ENCODE data around the gene FAM20C.

FAM20C gene

GRCh38 chr7:254337-255037 lies 62.1 kb downstream of the FAM20C start:
- Histone ChIP-seq H2AFZ (ENCODE audit: low read depth) (no peak overlapping the region), H3K4me3 (IDR thresholded peaks at IDR 0.05; ENCODE audit: insufficient read depth, low read depth, low read length) (no peak overlapping the region), H3K36me3 (ENCODE audit: insufficient read depth) (no peaks in the 10 kb centered on the region), H3K79me2 (ENCODE audit: insufficient read depth, low read depth) (no peaks in the 10 kb centered on the region), H3K27ac (no peak overlapping the region), H3K9ac (no peak overlapping the region), H3K4me1 (ENCODE audit: low read depth, poor library complexity, severe bottlenecking) (no peaks in the 10 kb centered on the region), H4K20me1 (ENCODE audit: insufficient read depth) (no peaks in the 10 kb centered on the region), H3K27me3 (ENCODE audit: insufficient read depth, low read depth) (peaks cover 55% of the 10 kb centered on the region), H3K4me2 (no peak overlapping the region)
- TF ChIP-seq CTCF (conservative IDR thresholded peaks at IDR 0.05; ENCODE audit: low read depth, low read length), result no peak

GRCh38 chr7:255038-255435 lies 62.7 kb downstream of the FAM20C start:
- Histone ChIP-seq H2AFZ (ENCODE audit: low read depth) (no peak overlapping the region), H4K20me1 (ENCODE audit: insufficient read depth) (no peaks in the 10 kb centered on the region), H3K4me1 (ENCODE audit: low read depth, poor library complexity, severe bottlenecking) (no peaks in the 10 kb centered on the region), H3K27ac (no peak overlapping the region), H3K36me3 (ENCODE audit: insufficient read depth) (no peaks in the 10 kb centered on the region), H3K27me3 (ENCODE audit: insufficient read depth, low read depth) (peaks cover 55% of the 10 kb centered on the region), H3K79me2 (ENCODE audit: insufficient read depth, low read depth) (no peaks in the 10 kb centered on the region), H3K4me2 (no peak overlapping the region), H3K9ac (no peak overlapping the region), H3K4me3 (IDR thresholded peaks at IDR 0.05; ENCODE audit: insufficient read depth, low read depth, low read length) (no peak overlapping the region)
- TF ChIP-seq CTCF (conservative IDR thresholded peaks at IDR 0.05; ENCODE audit: low read depth, low read length), result no peak

GRCh38 chr7:255721-256361 lies 63.5 kb downstream of the FAM20C start:
- no peaks in the 10 kb centered on the region for H3K4me1 ChIP-seq (ENCODE audit: low read depth, poor library complexity, severe bottlenecking)
- H3K4me3 ChIP-seq (IDR thresholded peaks at IDR 0.05; ENCODE audit: insufficient read depth, low read depth, low read length), result no peak overlapping the region
- H3K27ac ChIP-seq, result no peak overlapping the region
- H3K79me2 ChIP-seq (ENCODE audit: insufficient read depth, low read depth), result no peaks in the 10 kb centered on the region
- H3K36me3 ChIP-seq (ENCODE audit: insufficient read depth), result no peaks in the 10 kb centered on the region
- peaks cover 51% of the 10 kb centered on the region; the same call in 1 of the 2 replicates for H3K27me3 ChIP-seq (ENCODE audit: insufficient read depth, low read depth)
- H4K20me1 ChIP-seq (ENCODE audit: insufficient read depth), result no peaks in the 10 kb centered on the region
- H3K4me2 ChIP-seq, result no peak overlapping the region
- no peak for TF ChIP-seq CTCF (conservative IDR thresholded peaks at IDR 0.05; ENCODE audit: low read depth, low read length)
- H2AFZ ChIP-seq (ENCODE audit: low read depth), result no peak overlapping the region
- H3K9ac ChIP-seq, result no peak overlapping the region

- no peaks in the 10 kb centered on the region for H3K4me1 ChIP-seq (ENCODE audit: low read depth, poor library complexity, severe bottlenecking)
- no peak overlapping the region for H2AFZ ChIP-seq (ENCODE audit: low read depth)
- TF ChIP-seq CTCF (conservative IDR thresholded peaks at IDR 0.05; ENCODE audit: low read depth, low read length), result no peak
- H3K4me3 ChIP-seq (IDR thresholded peaks at IDR 0.05; ENCODE audit: insufficient read depth, low read depth, low read length), result no peak overlapping the region
- H4K20me1 ChIP-seq (ENCODE audit: insufficient read depth), result no peaks in the 10 kb centered on the region
- no peak overlapping the region for H3K4me2 ChIP-seq
- H3K27me3 ChIP-seq (ENCODE audit: insufficient read depth, low read depth), result peaks cover 46% of the 10 kb centered on the region; the same call in 1 of the 2 replicates
- no peak overlapping the region for H3K9ac ChIP-seq
- no peaks in the 10 kb centered on the region for H3K79me2 ChIP-seq (ENCODE audit: insufficient read depth, low read depth)
- H3K36me3 ChIP-seq (ENCODE audit: insufficient read depth), result no peaks in the 10 kb centered on the region
- no peak overlapping the region for H3K27ac ChIP-seq
These were observed 64.1 kb downstream of the FAM20C start for GRCh38 chr7:256461-256940.

Measured in KMS-11 (cell line).